Nucleus accumbens (tissue), 56 donors: Measurements from ENCODE around the gene C16orf78.

Experiments
- DNase-seq, 56 donors: peaks; one replicate each; lab custom pipeline; 2025; lab: John Stamatoyannopoulos, UW

Gene C16orf78

GRCh38 chr16:49373504-49373903, at the start of gene C16orf78:
TSS of gene C16orf78 (plus strand) at chr16:49373804. CDS start at chr16:49373940, 136 bp downstream.
- no peak for DNase-seq

- no peak for DNase-seq
Observed at GRCh38 chr16:49324703-49325102, 48.9 kb upstream of the C16orf78 start.

GRCh38 chr16:49327466-49327865, 46.1 kb upstream of the C16orf78 start:
- no peak for DNase-seq

GRCh38 chr16:49328325-49328724, 45.3 kb upstream of the C16orf78 start:
- DNase-seq: no peak

- no peak for DNase-seq
Observed at GRCh38 chr16:49330562-49331201, 42.9 kb upstream of the C16orf78 start.

GRCh38 chr16:49332589-49333258, 40.9 kb upstream of the C16orf78 start:
- DNase-seq: no peak

GRCh38 chr16:49333259-49333597, 40.4 kb upstream of the C16orf78 start:
- no peak for DNase-seq

- DNase-seq: no peak
Observed at GRCh38 chr16:49335828-49336227, 37.8 kb upstream of the C16orf78 start.

- no peak for DNase-seq
Observed at GRCh38 chr16:49336581-49336980, 37.0 kb upstream of the C16orf78 start.

GRCh38 chr16:49337814-49338350, 35.7 kb upstream of the C16orf78 start:
- DNase-seq: no peak

GRCh38 chr16:49338611-49339265, 34.9 kb upstream of the C16orf78 start:
- no peak for DNase-seq

- DNase-seq: no peak
Observed at GRCh38 chr16:49340466-49340865, 33.1 kb upstream of the C16orf78 start.

- no peak for DNase-seq
Observed at GRCh38 chr16:49341706-49342105, 31.9 kb upstream of the C16orf78 start.

GRCh38 chr16:49342336-49343265, 31.0 kb upstream of the C16orf78 start:
- DNase-seq: no peak

- DNase-seq: no peak
Observed at GRCh38 chr16:49343291-49343690, 30.3 kb upstream of the C16orf78 start.

- no peak for DNase-seq
Observed at GRCh38 chr16:49344401-49344800, 29.2 kb upstream of the C16orf78 start.

GRCh38 chr16:49345829-49346228, 27.8 kb upstream of the C16orf78 start:
- DNase-seq: no peak

- no peak for DNase-seq
Observed at GRCh38 chr16:49346459-49346858, 27.1 kb upstream of the C16orf78 start.

GRCh38 chr16:49347476-49347875, 26.1 kb upstream of the C16orf78 start:
- no peak for DNase-seq

GRCh38 chr16:49348408-49349176, 25.0 kb upstream of the C16orf78 start:
- DNase-seq: no peak
